GM23248 (cell line): ENCODE measurements around the gene RBM17.
"Not testable (repeated sequence)": the region's sequence is repeated elsewhere in the genome, so short reads cannot be mapped to it uniquely, and the experiment has no call there.

Source experiments
- EZH2 ChIP-seq: fragments of 200-600 bp; sonication (generic); IDR thresholded peaks from 2 replicates; pipeline ENCODE4 v1.6.1; 2018; ENCODE audit warnings: antibody characterized with exemption, mild to moderate bottlenecking; ENCODE audit not compliant: insufficient read depth, poor library complexity, severe bottlenecking
- EZH2phosphoT487 ChIP-seq: fragments of 200-600 bp; sonication (generic); IDR thresholded peaks from 2 replicates; pipeline ENCODE4 v1.6.1; 2018; ENCODE audit warnings: antibody characterized with exemption, moderate library complexity, mild to moderate bottlenecking, low read depth; ENCODE audit not compliant: insufficient read depth

DNA sequence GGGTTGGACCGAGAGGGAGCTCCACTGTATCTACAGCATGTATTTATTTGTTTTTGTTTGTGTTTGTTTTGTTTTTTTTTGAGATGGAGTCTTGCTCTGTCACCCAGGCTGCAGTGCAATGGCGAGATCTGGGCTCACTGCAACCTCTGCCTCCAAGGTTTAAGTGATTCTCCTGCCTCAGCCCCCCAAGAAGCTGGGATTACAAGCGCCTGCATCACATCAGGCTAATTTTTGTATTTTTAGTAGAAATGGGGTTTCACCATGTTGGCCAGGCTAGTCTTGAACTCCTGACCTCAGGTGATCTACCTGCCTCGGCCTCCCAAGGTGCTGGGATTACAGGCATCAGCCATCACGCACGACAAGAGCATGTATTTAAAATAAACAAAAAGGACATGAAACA lies 45.5 kb upstream of the RBM17 start:
- TF ChIP-seq EZH2, EZH2phosphoT487: not testable (repeated sequence)
